Sciatic nerve (tissue), 2 donors: ENCODE results near the gene MMGT1. TPM values are rescaled to one million over a fixed set of nuclear protein-coding genes. Genes with fewer than 3 reads are reported as not detected.
"Not testable (repeated sequence)": the region's sequence is repeated elsewhere in the genome, so short reads cannot be mapped to it uniquely, and the experiment has no call there.

Experiments
- ATAC-seq: fragments of 200-7000 bp; cut with Tn5 transposase; one replicate; pipeline ENCODE4 v1.9.1; 2020; ENCODE audit warnings: mild to moderate bottlenecking, moderate library complexity
- DNase-seq: peaks from one replicate; pipeline ENCODE4 v3.0.0-alpha.2; 2020; ENCODE audit warnings: low spot score
- intact Hi-C: fragments of 100-400 bp; cut with DNase I; formaldehyde crosslinking; loops from one replicate; pipeline ENCODE4 v1.14.2; 2022
- total RNA-seq: library from RNA; stranded (reverse); fragmentation: NEBNext Ultra II Directional; extraction: Animal tissue kit (Norgen Biotek cat#: 25700); gene quantifications from one replicate; pipeline ENCODE4 v1.2.1, GENCODE V29; 2021
- donor health status: DM: no; HTN: no; CAD: no.
- donor health status: DM: no; HTN: no; CAD: no.

The MMGT1 gene
- total RNA-seq, 1 donor from 2014 or later = 26.9 TPM

DNA sequence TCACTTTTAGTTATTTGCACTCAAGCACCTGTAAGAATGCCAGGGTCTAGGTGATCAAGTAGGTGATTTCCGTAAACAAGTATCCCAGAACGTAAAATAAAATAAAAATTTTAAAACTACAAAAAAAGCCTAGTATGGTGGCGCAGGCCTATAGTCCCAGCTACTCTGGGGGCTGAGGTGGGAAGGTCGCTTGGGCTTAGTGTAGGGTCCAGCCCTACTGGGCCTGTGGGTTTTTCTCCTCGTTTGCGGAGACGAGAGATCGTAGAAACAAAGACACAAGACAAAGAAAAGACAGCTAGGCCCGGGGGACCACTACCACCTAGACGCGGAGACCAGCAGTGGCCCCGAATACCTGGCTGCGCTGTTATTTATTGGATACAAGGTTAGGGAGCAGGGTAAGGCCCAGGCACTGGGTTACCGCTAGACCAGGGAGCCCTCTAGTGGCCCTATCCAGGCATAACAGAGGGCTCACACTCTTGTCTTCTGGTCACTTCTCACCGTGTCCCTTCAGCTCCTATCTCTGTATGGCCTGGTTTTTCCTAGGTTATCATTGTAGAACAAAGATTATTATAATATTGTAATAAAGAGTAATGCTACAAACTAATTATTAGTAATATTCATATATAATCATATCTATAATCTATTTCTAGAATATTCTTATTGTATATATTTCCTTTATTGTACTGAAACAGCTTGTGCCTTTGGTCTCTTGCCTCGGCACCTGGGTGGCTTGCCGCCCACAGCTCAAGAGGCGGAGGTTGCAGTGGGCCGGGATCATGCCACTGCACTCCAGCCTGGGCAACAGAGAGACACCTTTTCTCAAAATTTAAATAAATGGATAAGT is 41.9 kb downstream of the MMGT1 start:
- ATAC-seq = peak; percentile 48
- intact Hi-C loops = no loop called here
- peak; percentile 72 for DNase-seq

- no peak for ATAC-seq
- DNase-seq = no peak
- intact Hi-C loops = no loop called here
These were observed 45.9 kb downstream of the MMGT1 start for GRCh38 chrX:135927897-135928296.

- DNase-seq = no peak
- ATAC-seq = no peak
- intact Hi-C loops = no loop called here
These were observed 50.4 kb downstream of the MMGT1 start for GRCh38 chrX:135923353-135923752.

DNA sequence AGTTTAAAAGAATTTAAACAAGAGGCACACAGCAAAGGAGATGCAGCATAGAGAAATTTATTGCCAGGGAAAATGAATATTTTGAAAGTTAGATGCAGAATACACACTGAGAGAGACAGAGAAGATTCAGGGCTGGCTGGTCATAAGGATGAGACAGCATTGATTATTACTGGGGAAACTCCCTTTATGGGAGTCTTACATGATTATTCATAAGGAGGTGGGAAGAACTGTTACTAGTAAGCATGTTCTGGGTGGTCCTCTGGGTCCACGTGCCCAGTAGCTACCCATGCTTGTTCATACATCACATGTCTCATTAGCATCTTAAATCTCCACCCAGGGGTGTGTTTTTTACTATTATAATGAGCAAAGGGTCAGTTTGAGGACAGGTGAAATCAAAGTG is 53.3 kb downstream of the MMGT1 start:
- DNase-seq, ATAC-seq, intact Hi-C loops: not testable (repeated sequence)

DNA sequence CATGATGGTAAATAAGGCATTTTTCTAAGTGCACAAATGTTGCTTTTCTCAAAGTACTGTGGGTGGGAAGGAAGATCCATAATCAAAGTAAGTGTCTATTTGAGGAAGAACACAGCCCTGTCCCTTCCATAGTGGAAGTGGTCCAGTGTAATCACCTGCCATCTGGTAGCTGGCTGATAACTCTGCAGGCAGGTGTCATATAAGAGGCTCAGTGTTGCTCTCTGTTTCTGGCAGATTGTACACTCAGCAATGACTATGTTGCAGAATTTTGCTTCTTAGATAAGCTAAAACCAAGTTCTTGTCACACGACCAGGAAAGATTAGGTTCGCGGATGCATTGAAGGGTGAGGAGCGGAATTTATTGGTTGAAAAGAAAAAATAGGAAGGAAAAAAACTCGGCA is 59.4 kb downstream of the MMGT1 start:
- ATAC-seq (no peak), DNase-seq (no peak)
- intact Hi-C loops = no loop called here

Other genes starting within 250 kb of the MMGT1 start
- gene CT45A3, start 205.8 kb downstream of the MMGT1 start, total RNA-seq = not detected
- gene CT45A5, start 188.5 kb downstream of the MMGT1 start, total RNA-seq = not detected
- gene CT45A6, start 171.2 kb downstream of the MMGT1 start, total RNA-seq = not detected
- gene CT45A2, start 154.0 kb downstream of the MMGT1 start, total RNA-seq = not detected
- not detected for gene CT45A7, start 136.7 kb downstream of the MMGT1 start, total RNA-seq
- gene CT45A8, start 119.5 kb downstream of the MMGT1 start, total RNA-seq = not detected
- gene CT45A9, start 102.2 kb downstream of the MMGT1 start, total RNA-seq = not detected
- gene CT45A10, start 80.5 kb downstream of the MMGT1 start, total RNA-seq = not detected
- gene SAGE1, start 80.3 kb downstream of the MMGT1 start, total RNA-seq = not detected
- 21.4 TPM for gene SLC9A6, start 11.4 kb upstream of the MMGT1 start, total RNA-seq
- 174 TPM for gene FHL1, start 173.5 kb upstream of the MMGT1 start, total RNA-seq